ACC112 (cell line): ENCODE measurements around the gene LRRC25.
"Not testable (repeated sequence)": the region's sequence is repeated elsewhere in the genome, so short reads cannot be mapped to it uniquely, and the experiment has no call there.

Source experiments
- H2AFZ ChIP-seq: fragments of 200-600 bp; sonication (generic); one replicate; pipeline ENCODE4 v1.6.0; 2017; ENCODE audit warnings: antibody characterized with exemption, low read length; ENCODE audit not compliant: unreplicated experiment
- H3K27ac ChIP-seq: fragments of 200-600 bp; sonication (generic); 2 replicates; pipeline ENCODE4 v1.5.1; 2014; ENCODE audit warnings: low read depth, mild to moderate bottlenecking, antibody characterized with exemption, low read length, moderate library complexity
- H3K27me3 ChIP-seq: fragments of 200-600 bp; sonication (generic); 2 replicates; pipeline ENCODE4 v1.6.1; 2014; ENCODE audit warnings: mild to moderate bottlenecking, antibody characterized with exemption, low read length, moderate library complexity, mixed read lengths; ENCODE audit not compliant: insufficient read depth
- H3K36me3 ChIP-seq: fragments of 200-600 bp; sonication (generic); 2 replicates; pipeline ENCODE4 v1.6.1; 2016; ENCODE audit warnings: mild to moderate bottlenecking, antibody characterized with exemption, low read length, moderate library complexity, mixed read lengths; ENCODE audit not compliant: insufficient read depth
- H3K4me1 ChIP-seq: fragments of 200-600 bp; sonication (generic); one replicate; pipeline ENCODE4 v1.6.1; 2016; ENCODE audit warnings: low read length, mixed read lengths; ENCODE audit not compliant: insufficient read depth, unreplicated experiment, control insufficient read depth
- H3K4me3 ChIP-seq: fragments of 200-600 bp; sonication (generic); 2 replicates; pipeline ENCODE4 v1.5.1; 2014; ENCODE audit warnings: mild to moderate bottlenecking, low read depth, low read length
- H3K79me2 ChIP-seq: fragments of 200-600 bp; sonication (generic); one replicate; pipeline ENCODE4 v1.6.0; 2016; ENCODE audit warnings: low read length; ENCODE audit not compliant: control insufficient read depth, unreplicated experiment, insufficient read depth

LRRC25 gene

GRCh38 chr19:18366021-18366435, 31.4 kb downstream of the LRRC25 start:
- Histone ChIP-seq H3K4me3 (no peak overlapping the region), H3K36me3 (no peaks in the 10 kb centered on the region), H3K27me3 (no peaks in the 10 kb centered on the region), H3K4me1 (peaks cover 18% of the 10 kb centered on the region), H3K79me2 (no peaks in the 10 kb centered on the region), H3K27ac (peak overlapping the region; percentile 81), H2AFZ (no peak overlapping the region)

GRCh38 chr19:18364826-18365528, 32.4 kb downstream of the LRRC25 start:
- H3K79me2 ChIP-seq, result no peaks in the 10 kb centered on the region
- peaks cover 18% of the 10 kb centered on the region for H3K4me1 ChIP-seq
- no peaks in the 10 kb centered on the region for H3K27me3 ChIP-seq
- H3K36me3 ChIP-seq, result no peaks in the 10 kb centered on the region
- H3K27ac ChIP-seq, result peak overlapping the region; percentile 81
- H3K4me3 ChIP-seq, result no peak overlapping the region
- peak overlapping the region; percentile 40 for H2AFZ ChIP-seq

GRCh38 chr19:18364277-18364825, 33.1 kb downstream of the LRRC25 start:
- H3K27me3 ChIP-seq, H3K79me2 ChIP-seq, H3K4me3 ChIP-seq, H3K36me3 ChIP-seq: not testable (repeated sequence)
- H2AFZ ChIP-seq, result peak overlapping the region; percentile 40
- H3K27ac ChIP-seq, result peak overlapping the region; percentile 81
- H3K4me1 ChIP-seq, result peaks cover 18% of the 10 kb centered on the region

DNA sequence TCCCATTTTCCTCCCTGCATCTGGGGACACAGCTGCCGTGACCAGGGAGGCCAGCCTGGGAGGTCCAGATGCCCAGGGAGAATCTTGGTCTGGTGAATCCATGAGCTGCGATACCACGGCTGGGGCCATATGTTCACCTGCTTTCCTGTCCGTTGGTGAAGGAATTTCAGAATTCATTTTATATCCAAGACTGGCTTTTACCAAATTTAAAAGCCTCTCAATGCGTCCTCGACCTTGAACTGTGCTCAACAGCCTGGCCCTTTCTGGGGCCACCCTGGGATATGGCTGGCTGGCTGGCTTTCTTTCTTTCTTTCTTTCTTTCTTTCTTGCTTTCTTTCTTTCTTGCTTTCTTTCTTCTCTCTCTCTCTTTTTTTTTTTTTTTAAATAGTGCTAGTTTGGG, 33.6 kb downstream of the LRRC25 start:
- Histone ChIP-seq H3K27me3 (no peaks in the 10 kb centered on the region), H3K79me2 (no peaks in the 10 kb centered on the region), H3K4me1 (peaks cover 18% of the 10 kb centered on the region), H3K4me3 (no peak overlapping the region), H2AFZ (no peak overlapping the region), H3K27ac (0 out of 2 replicates have a peak overlapping the region, but pooled peaks have one; percentile 81), H3K36me3 (no peaks in the 10 kb centered on the region)

DNA sequence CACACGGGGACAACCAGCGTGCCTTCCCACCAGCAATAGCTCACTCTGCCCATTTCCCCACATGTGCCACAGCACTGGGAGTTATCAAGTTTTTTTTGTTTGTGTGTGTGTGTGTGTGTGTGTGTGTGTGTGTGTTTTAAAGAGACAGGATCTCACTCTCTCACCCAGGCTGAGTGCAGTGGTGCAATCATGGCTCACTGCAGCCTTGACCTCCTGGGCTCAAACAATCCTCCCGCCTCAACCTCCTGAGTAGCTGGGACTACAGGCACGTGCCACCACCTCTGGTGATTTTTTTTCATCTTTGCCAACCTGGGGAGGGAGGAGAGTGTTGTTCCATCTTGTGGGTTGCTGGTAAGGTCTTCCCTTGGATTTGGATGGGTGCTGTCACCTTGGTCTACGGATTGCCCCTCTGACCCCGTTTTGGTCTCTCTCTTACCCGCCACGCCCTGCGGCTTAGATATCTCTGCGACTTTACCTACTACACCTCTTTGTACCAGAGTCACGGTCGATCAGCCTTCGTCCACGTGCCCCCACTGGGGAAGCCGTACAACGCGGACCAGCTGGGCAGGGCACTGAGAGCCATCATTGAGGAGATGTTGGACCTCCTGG, 34.4 kb downstream of the LRRC25 start:
- Histone ChIP-seq H3K27ac (no peak overlapping the region), H3K4me1 (peaks cover 18% of the 10 kb centered on the region), H3K4me3 (no peak overlapping the region), H3K79me2 (no peaks in the 10 kb centered on the region), H2AFZ (no peak overlapping the region), H3K36me3 (no peaks in the 10 kb centered on the region), H3K27me3 (no peaks in the 10 kb centered on the region)

DNA sequence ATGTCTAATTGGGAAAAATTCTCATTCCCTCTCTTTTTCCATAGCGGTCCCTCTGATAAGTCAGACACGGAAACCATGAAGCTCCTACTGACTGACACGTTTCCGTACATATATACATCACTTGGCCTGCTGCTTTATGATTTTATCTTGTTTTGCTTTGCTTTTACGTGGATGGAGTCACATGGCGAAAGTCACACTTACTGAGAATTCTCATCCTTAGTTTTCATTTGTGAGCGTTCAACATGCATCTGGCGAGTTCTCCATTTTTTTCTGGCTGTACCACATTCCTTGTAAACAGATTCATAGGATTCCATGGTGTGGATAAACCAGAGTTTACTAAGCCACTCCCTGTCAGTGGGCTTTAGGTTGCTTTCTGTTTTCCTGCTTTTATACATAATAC, 35.8 kb downstream of the LRRC25 start:
- Histone ChIP-seq H3K4me1 (peaks cover 18% of the 10 kb centered on the region), H3K79me2 (no peaks in the 10 kb centered on the region), H3K27ac (no peak overlapping the region), H2AFZ (no peak overlapping the region), H3K4me3 (no peak overlapping the region), H3K27me3 (no peaks in the 10 kb centered on the region), H3K36me3 (no peaks in the 10 kb centered on the region; the same call in 1 of the 2 replicates)

- Histone ChIP-seq H3K36me3 (no peaks in the 10 kb centered on the region; the same call in 1 of the 2 replicates), H3K27ac (no peak overlapping the region), H3K27me3 (no peaks in the 10 kb centered on the region), H2AFZ (no peak overlapping the region), H3K4me3 (no peak overlapping the region), H3K79me2 (no peaks in the 10 kb centered on the region), H3K4me1 (no peaks in the 10 kb centered on the region)
These were observed 40.4 kb downstream of the LRRC25 start for GRCh38 chr19:18357041-18357440.

DNA sequence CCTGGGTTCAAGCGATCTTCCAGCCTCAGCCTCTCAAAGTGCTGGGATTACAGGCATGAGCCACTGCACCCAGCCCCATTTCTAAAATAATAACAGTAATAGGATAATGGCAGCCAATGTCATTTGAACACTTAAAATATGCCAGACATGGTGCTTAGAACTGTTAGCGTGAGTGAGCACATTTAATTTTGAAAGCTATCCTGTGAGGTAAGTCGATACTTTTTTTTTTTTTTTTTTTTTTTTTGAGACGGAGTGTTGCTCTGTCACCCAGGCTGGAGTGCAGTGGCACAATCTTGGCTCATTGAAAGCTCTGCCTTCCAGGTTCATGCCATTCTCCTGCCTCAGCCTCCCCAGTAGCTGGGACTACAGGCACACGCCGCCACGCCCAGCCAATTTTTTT, 42.7 kb downstream of the LRRC25 start:
- H3K27me3 ChIP-seq, H3K4me1 ChIP-seq, H3K4me3 ChIP-seq, H2AFZ ChIP-seq, H3K79me2 ChIP-seq, H3K36me3 ChIP-seq, H3K27ac ChIP-seq: not testable (repeated sequence)

- no peak overlapping the region for H3K27ac ChIP-seq
- no peak overlapping the region for H2AFZ ChIP-seq
- no peak overlapping the region for H3K4me3 ChIP-seq
- no peaks in the 10 kb centered on the region for H3K79me2 ChIP-seq
- no peaks in the 10 kb centered on the region for H3K27me3 ChIP-seq
- no peaks in the 10 kb centered on the region for H3K4me1 ChIP-seq
- no peaks in the 10 kb centered on the region; the same call in 1 of the 2 replicates for H3K36me3 ChIP-seq
These were observed 43.9 kb downstream of the LRRC25 start for GRCh38 chr19:18353378-18354005.

- H2AFZ ChIP-seq, result no peak overlapping the region
- H3K36me3 ChIP-seq, result no peaks in the 10 kb centered on the region
- H3K4me1 ChIP-seq, result no peaks in the 10 kb centered on the region
- H3K4me3 ChIP-seq, result no peak overlapping the region
- H3K27ac ChIP-seq, result no peak overlapping the region
- H3K27me3 ChIP-seq, result no peaks in the 10 kb centered on the region
- no peaks in the 10 kb centered on the region for H3K79me2 ChIP-seq
These were observed 45.9 kb downstream of the LRRC25 start for GRCh38 chr19:18351544-18351943.
